H1 (cell line): ENCODE data around the gene LANCL3. TPM values are rescaled to one million over a fixed set of nuclear protein-coding genes. Genes with fewer than 3 reads are reported as not detected.

Source experiments
- CTCF ChIA-PET: fragments of 300-600 bp; sonication (Branson Sonifier 250); formaldehyde crosslinking; loops from one replicate; lab custom pipeline; 2021; ENCODE audit not compliant: partially characterized antibody; lab: Charles Lee
- POLR2A ChIA-PET: fragments of 300-600 bp; sonication (Branson Sonifier 250); formaldehyde crosslinking; loops from one replicate; lab custom pipeline; 2021; ENCODE audit warnings: inconsistent platforms; ENCODE audit not compliant: partially characterized antibody; lab: Charles Lee
- DNase-seq, 2 experiments: peaks; one replicate each; pipeline versions ENCODE4 v3.0.0 to v3.0.0-alpha.2; 2010 to 2022; ENCODE audit warnings: low spot score in 2 of 2, low read depth in 1 of 2, mixed read lengths in 1 of 2
- FAIRE-seq: peaks from 2 replicates; lab custom pipeline; 2011; peaks lifted over from hg19 to GRCh38; lab: Jason Lieb, UNC
- H2AFZ ChIP-seq: 2 replicates; pipeline ENCODE4 v1.8.1; 2012; ENCODE audit warnings: low read length, inconsistent platforms
- H2AK5ac ChIP-seq: 2 replicates; pipeline ENCODE4 v1.6.1; 2013; ENCODE audit warnings: low read depth, low read length
- H2BK120ac ChIP-seq: replicated peaks from 2 replicates; pipeline ENCODE3; 2013; ENCODE audit warnings: low read depth, low read length, inconsistent platforms
- H2BK12ac ChIP-seq: 2 replicates; pipeline ENCODE4 v1.6.1; 2013; ENCODE audit warnings: low read depth, low read length
- H2BK15ac ChIP-seq: 2 replicates; pipeline ENCODE4 v1.6.1; 2013; ENCODE audit warnings: low read length
- H2BK20ac ChIP-seq: 2 replicates; pipeline ENCODE4 v1.6.1; 2013; ENCODE audit warnings: low read length
- H2BK5ac ChIP-seq: 2 replicates; pipeline ENCODE4 v1.6.1; 2013; ENCODE audit warnings: low read depth, low read length
- H3K14ac ChIP-seq: 2 replicates; pipeline ENCODE4 v1.6.1; 2013; ENCODE audit warnings: inconsistent platforms; ENCODE audit not compliant: insufficient read length
- H3K18ac ChIP-seq: 2 replicates; pipeline ENCODE4 v1.6.1; 2013; ENCODE audit warnings: low read length; ENCODE audit errors: extremely low read depth
- H3K23ac ChIP-seq: 2 replicates; pipeline ENCODE4 v1.6.1; 2013; ENCODE audit warnings: inconsistent platforms; ENCODE audit not compliant: insufficient read length
- H3K23me2 ChIP-seq: 2 replicates; pipeline ENCODE4 v1.6.1; 2013; ENCODE audit warnings: low read depth, low read length
- H3K27ac ChIP-seq: 2 replicates; pipeline ENCODE4 v1.6.1; 2011; ENCODE audit warnings: low read depth, low read length, inconsistent platforms
- H3K27me3 ChIP-seq, 4 experiments: replicated peaks in 1 of 4; 1 replicate in 1 of 4; 2 replicates in 3 of 4; pipeline versions ENCODE4 v1.6.1 to v1.8.1; 2011 to 2013; ENCODE audit warnings: low read length in 3 of 4, mild to moderate bottlenecking in 3 of 4, inconsistent platforms in 2 of 4, mixed read lengths in 2 of 4, moderate library complexity in 1 of 4; ENCODE audit not compliant: control insufficient read depth in 3 of 4, insufficient read depth in 3 of 4; ENCODE audit errors: extremely low read depth in 1 of 4
- H3K36me3 ChIP-seq, 4 experiments: 2 replicates each; pipeline versions ENCODE4 v1.6.1 to v1.8.1; 2011 to 2013; ENCODE audit warnings: mild to moderate bottlenecking in 4 of 4, low read length in 3 of 4, moderate library complexity in 2 of 4, control low read depth in 1 of 4, inconsistent platforms in 1 of 4; ENCODE audit not compliant: insufficient read depth in 4 of 4, control insufficient read depth in 2 of 4
- H3K4ac ChIP-seq: replicated peaks from 2 replicates; pipeline ENCODE3; 2013; ENCODE audit warnings: low read length, low read depth, mixed read lengths, inconsistent platforms; ENCODE audit not compliant: insufficient read length
- H3K4me1 ChIP-seq, 4 experiments: replicated peaks in 1 of 4; 1 replicate in 1 of 4; 2 replicates in 3 of 4; pipeline versions ENCODE4 v1.6.1 to v1.8.1; 2011 to 2013; ENCODE audit warnings: low read length in 3 of 4, inconsistent platforms in 2 of 4, mixed read lengths in 1 of 4; ENCODE audit not compliant: insufficient read depth in 4 of 4, control insufficient read depth in 3 of 4
- H3K4me2 ChIP-seq, 2 experiments: 2 replicates each; pipeline versions ENCODE4 v1.6.1 to v1.8.1; 2011 to 2013; ENCODE audit warnings: low read depth in 2 of 2, low read length in 2 of 2, control low read depth in 1 of 2, inconsistent platforms in 1 of 2, mild to moderate bottlenecking in 1 of 2; ENCODE audit not compliant: insufficient read depth in 1 of 2
- H3K4me3 ChIP-seq, 4 experiments: fragments of 200-600, 300-600 bp in 1 of 4; sonication (generic), shearing (Covaris generic), sonication (Bioruptor Twin) in 1 of 4; 2 replicates each; pipeline versions ENCODE4 v1.5.1 to v1.8.1; 2011 to 2016; ENCODE audit warnings: low read length in 4 of 4, low read depth in 3 of 4, control low read depth in 2 of 4, inconsistent platforms in 2 of 4, mild to moderate bottlenecking in 2 of 4, mixed read lengths in 1 of 4, moderate library complexity in 1 of 4; ENCODE audit not compliant: insufficient read depth in 2 of 4; ENCODE audit errors: extremely low read depth in 1 of 4
- H3K56ac ChIP-seq: replicated peaks from 2 replicates; pipeline ENCODE3; 2013; ENCODE audit warnings: low read depth, mild to moderate bottlenecking, mixed read lengths, low read length, inconsistent platforms; ENCODE audit not compliant: insufficient read length
- H3K79me1 ChIP-seq: 2 replicates; pipeline ENCODE4 v1.6.1; 2013; ENCODE audit warnings: low read depth, low read length, control low read depth
- H3K79me2 ChIP-seq, 2 experiments: 2 replicates each; pipeline versions ENCODE4 v1.6.1 to v1.8.1; 2012 to 2013; ENCODE audit warnings: low read length in 2 of 2, mild to moderate bottlenecking in 2 of 2, inconsistent platforms in 1 of 2; ENCODE audit not compliant: insufficient read depth in 2 of 2, control insufficient read depth in 1 of 2
- H3K9ac ChIP-seq, 4 experiments: replicated peaks in 1 of 4; 1 replicate in 1 of 4; 2 replicates in 3 of 4; pipeline versions ENCODE4 v1.6.1 to v1.8.1; 2011 to 2013; ENCODE audit warnings: low read depth in 3 of 4, low read length in 3 of 4, control low read depth in 2 of 4, mild to moderate bottlenecking in 2 of 4, moderate library complexity in 2 of 4, inconsistent platforms in 1 of 4; ENCODE audit errors: extremely low read depth in 1 of 4
- H3K9me3 ChIP-seq, 2 experiments: 2 replicates each; pipeline versions ENCODE4 v1.6.1 to v1.8.1; 2012 to 2013; ENCODE audit warnings: mild to moderate bottlenecking in 2 of 2, moderate library complexity in 2 of 2, control low read depth in 1 of 2, inconsistent platforms in 1 of 2, low read depth in 1 of 2, low read length in 1 of 2, mixed read lengths in 1 of 2; ENCODE audit not compliant: insufficient read depth in 2 of 2
- H4K20me1 ChIP-seq, 2 experiments: replicated peaks in 1 of 2; 2 replicates each; pipeline versions ENCODE3 to v1.8.1; 2011 to 2013; ENCODE audit warnings: inconsistent platforms in 2 of 2, low read length in 2 of 2, mild to moderate bottlenecking in 1 of 2; ENCODE audit not compliant: insufficient read depth in 2 of 2, control insufficient read depth in 1 of 2
- H4K5ac ChIP-seq: 2 replicates; pipeline ENCODE4 v1.6.1; 2013; ENCODE audit warnings: low read length, low read depth, mixed read lengths, inconsistent platforms; ENCODE audit not compliant: insufficient read length
- H4K8ac ChIP-seq: 2 replicates; pipeline ENCODE4 v1.8.0; 2013; ENCODE audit warnings: mild to moderate bottlenecking, moderate library complexity, low read length, inconsistent platforms; ENCODE audit not compliant: insufficient read depth; ENCODE audit errors: extremely low read depth
- H4K91ac ChIP-seq: replicated peaks from 2 replicates; pipeline ENCODE3; 2013; ENCODE audit warnings: low read length, mixed read lengths, inconsistent platforms; ENCODE audit not compliant: insufficient read length
- SIRT6 ChIP-seq: IDR thresholded peaks from one replicate; pipeline ENCODE4 v1.7.1; 2012; ENCODE audit warnings: low read length, inconsistent platforms
- polyA plus RNA-seq, 7 experiments: library from polyadenylated mRNA; depleted of rRNA in 3 of 7; stranded (reverse) in 5 of 7; unstranded in 2 of 7; fragments of >200 nt in 5 of 7; fragments of 200-250 nt in 2 of 7; gene quantifications; 1 replicate in 5 of 7; 2 replicates in 1 of 7; 4 replicates in 1 of 7; pipeline versions ENCODE4 v1.2.1 to v1.2.3, GENCODE V29; 2011 to 2013; ENCODE audit warnings: missing spikeins in 2 of 7, mixed read lengths in 2 of 7
- total RNA-seq: library from RNA; stranded (reverse); fragmentation: NEBNext Ultra II Directional; extraction: Animal tissue kit (Norgen Biotek cat#: 25700); gene quantifications from 2 replicates; pipeline ENCODE4 v1.2.1, GENCODE V29; 2021
- TF ChIP-seq, protein P1 (sequence below): fragments of 300-600 bp; sonication (generic); IDR thresholded peaks from 2 replicates; pipeline ENCODE4 v1.7.1; 2012; ENCODE audit warnings: low read length, moderate library complexity, mild to moderate bottlenecking, inconsistent platforms; ENCODE audit not compliant: insufficient replicate concordance

Gene LANCL3
- total and polyA plus RNA-seq, 2 of the 8 experiments (the other 6 are each of a cell fraction or from before 2014, with no cell fraction given), result 0.11 to 0.37 TPM

DNA sequence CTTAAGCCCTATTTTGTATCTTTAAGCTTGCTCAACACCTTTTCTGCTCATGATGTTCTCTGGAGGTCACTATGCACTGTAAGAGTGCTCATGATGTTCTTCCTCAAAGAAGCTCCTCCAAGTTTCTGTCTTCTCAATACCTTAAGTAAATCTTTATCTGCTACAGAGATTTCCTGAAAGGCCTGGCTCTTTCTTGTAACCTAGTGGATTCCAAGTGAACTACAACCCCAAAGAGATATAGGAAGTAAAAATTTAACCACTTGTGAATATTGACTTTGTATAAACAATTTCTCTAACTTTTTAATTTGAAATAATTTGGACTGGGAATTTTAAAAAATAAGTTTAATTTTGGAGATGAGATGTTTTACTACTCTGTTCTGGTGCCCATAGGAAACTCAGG lies 74.8 kb downstream of the LANCL3 start:
- H3K27ac ChIP-seq, result no peak overlapping the region
- H4K20me1 ChIP-seq, result no peaks in the 10 kb centered on the region
- no peak overlapping the region for H3K4ac ChIP-seq
- CTCF ChIA-PET, result interaction anchor here (0.8 to 1.7 kb wide), 3 partner anchors 9 to 260 kb away, joined by 3 read pairs; no protein-coding TSS in a partner anchor
- H2BK5ac ChIP-seq, result no peak overlapping the region
- no peak overlapping the region for H3K23ac ChIP-seq
- H3K56ac ChIP-seq, result no peak overlapping the region
- H4K8ac ChIP-seq, result no peak overlapping the region
- no peaks in the 10 kb centered on the region for H3K4me1 ChIP-seq
- H3K18ac ChIP-seq, result no peak overlapping the region
- no peak overlapping the region for H3K9ac ChIP-seq
- no peak overlapping the region for H4K5ac ChIP-seq
- no peaks in the 10 kb centered on the region for H3K23me2 ChIP-seq
- POLR2A ChIA-PET, result no interaction called here
- no peak overlapping the region for H2BK120ac ChIP-seq
- no peak overlapping the region for H3K4me2 ChIP-seq
- H3K36me3 ChIP-seq, result no peaks in the 10 kb centered on the region
- H2BK20ac ChIP-seq, result no peak overlapping the region
- H3K79me2 ChIP-seq, result no peaks in the 10 kb centered on the region
- no peak overlapping the region for H3K4me3 ChIP-seq
- H2BK12ac ChIP-seq, result no peak overlapping the region
- no peaks in the 10 kb centered on the region for H3K79me1 ChIP-seq
- no peak overlapping the region for H4K91ac ChIP-seq
- no peak overlapping the region for H3K14ac ChIP-seq
- H3K9me3 ChIP-seq, result no peaks in the 10 kb centered on the region
- no peak overlapping the region for H2AFZ ChIP-seq
- no peak for DNase-seq
- H3K27me3 ChIP-seq, result no peaks in the 10 kb centered on the region
- H2AK5ac ChIP-seq, result no peak overlapping the region
- no peak overlapping the region for H2BK15ac ChIP-seq
- no peak for FAIRE-seq
- TF ChIP-seq, protein P1, sequence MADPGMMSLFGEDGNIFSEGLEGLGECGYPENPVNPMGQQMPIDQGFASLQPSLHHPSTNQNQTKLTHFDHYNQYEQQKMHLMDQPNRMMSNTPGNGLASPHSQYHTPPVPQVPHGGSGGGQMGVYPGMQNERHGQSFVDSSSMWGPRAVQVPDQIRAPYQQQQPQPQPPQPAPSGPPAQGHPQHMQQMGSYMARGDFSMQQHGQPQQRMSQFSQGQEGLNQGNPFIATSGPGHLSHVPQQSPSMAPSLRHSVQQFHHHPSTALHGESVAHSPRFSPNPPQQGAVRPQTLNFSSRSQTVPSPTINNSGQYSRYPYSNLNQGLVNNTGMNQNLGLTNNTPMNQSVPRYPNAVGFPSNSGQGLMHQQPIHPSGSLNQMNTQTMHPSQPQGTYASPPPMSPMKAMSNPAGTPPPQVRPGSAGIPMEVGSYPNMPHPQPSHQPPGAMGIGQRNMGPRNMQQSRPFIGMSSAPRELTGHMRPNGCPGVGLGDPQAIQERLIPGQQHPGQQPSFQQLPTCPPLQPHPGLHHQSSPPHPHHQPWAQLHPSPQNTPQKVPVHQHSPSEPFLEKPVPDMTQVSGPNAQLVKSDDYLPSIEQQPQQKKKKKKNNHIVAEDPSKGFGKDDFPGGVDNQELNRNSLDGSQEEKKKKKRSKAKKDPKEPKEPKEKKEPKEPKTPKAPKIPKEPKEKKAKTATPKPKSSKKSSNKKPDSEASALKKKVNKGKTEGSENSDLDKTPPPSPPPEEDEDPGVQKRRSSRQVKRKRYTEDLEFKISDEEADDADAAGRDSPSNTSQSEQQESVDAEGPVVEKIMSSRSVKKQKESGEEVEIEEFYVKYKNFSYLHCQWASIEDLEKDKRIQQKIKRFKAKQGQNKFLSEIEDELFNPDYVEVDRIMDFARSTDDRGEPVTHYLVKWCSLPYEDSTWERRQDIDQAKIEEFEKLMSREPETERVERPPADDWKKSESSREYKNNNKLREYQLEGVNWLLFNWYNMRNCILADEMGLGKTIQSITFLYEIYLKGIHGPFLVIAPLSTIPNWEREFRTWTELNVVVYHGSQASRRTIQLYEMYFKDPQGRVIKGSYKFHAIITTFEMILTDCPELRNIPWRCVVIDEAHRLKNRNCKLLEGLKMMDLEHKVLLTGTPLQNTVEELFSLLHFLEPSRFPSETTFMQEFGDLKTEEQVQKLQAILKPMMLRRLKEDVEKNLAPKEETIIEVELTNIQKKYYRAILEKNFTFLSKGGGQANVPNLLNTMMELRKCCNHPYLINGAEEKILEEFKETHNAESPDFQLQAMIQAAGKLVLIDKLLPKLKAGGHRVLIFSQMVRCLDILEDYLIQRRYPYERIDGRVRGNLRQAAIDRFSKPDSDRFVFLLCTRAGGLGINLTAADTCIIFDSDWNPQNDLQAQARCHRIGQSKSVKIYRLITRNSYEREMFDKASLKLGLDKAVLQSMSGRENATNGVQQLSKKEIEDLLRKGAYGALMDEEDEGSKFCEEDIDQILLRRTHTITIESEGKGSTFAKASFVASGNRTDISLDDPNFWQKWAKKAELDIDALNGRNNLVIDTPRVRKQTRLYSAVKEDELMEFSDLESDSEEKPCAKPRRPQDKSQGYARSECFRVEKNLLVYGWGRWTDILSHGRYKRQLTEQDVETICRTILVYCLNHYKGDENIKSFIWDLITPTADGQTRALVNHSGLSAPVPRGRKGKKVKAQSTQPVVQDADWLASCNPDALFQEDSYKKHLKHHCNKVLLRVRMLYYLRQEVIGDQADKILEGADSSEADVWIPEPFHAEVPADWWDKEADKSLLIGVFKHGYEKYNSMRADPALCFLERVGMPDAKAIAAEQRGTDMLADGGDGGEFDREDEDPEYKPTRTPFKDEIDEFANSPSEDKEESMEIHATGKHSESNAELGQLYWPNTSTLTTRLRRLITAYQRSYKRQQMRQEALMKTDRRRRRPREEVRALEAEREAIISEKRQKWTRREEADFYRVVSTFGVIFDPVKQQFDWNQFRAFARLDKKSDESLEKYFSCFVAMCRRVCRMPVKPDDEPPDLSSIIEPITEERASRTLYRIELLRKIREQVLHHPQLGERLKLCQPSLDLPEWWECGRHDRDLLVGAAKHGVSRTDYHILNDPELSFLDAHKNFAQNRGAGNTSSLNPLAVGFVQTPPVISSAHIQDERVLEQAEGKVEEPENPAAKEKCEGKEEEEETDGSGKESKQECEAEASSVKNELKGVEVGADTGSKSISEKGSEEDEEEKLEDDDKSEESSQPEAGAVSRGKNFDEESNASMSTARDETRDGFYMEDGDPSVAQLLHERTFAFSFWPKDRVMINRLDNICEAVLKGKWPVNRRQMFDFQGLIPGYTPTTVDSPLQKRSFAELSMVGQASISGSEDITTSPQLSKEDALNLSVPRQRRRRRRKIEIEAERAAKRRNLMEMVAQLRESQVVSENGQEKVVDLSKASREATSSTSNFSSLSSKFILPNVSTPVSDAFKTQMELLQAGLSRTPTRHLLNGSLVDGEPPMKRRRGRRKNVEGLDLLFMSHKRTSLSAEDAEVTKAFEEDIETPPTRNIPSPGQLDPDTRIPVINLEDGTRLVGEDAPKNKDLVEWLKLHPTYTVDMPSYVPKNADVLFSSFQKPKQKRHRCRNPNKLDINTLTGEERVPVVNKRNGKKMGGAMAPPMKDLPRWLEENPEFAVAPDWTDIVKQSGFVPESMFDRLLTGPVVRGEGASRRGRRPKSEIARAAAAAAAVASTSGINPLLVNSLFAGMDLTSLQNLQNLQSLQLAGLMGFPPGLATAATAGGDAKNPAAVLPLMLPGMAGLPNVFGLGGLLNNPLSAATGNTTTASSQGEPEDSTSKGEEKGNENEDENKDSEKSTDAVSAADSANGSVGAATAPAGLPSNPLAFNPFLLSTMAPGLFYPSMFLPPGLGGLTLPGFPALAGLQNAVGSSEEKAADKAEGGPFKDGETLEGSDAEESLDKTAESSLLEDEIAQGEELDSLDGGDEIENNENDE, result no peak
- no peak for TF ChIP-seq SIRT6
